ENCODE measurements around the gene POLR2B. TPM values are rescaled to one million over a fixed set of nuclear protein-coding genes. Genes with fewer than 3 reads are reported as not detected.

Gene POLR2B
- total RNA-seq, 1 experiment from 2014 or later: 129 TPM

DNA sequence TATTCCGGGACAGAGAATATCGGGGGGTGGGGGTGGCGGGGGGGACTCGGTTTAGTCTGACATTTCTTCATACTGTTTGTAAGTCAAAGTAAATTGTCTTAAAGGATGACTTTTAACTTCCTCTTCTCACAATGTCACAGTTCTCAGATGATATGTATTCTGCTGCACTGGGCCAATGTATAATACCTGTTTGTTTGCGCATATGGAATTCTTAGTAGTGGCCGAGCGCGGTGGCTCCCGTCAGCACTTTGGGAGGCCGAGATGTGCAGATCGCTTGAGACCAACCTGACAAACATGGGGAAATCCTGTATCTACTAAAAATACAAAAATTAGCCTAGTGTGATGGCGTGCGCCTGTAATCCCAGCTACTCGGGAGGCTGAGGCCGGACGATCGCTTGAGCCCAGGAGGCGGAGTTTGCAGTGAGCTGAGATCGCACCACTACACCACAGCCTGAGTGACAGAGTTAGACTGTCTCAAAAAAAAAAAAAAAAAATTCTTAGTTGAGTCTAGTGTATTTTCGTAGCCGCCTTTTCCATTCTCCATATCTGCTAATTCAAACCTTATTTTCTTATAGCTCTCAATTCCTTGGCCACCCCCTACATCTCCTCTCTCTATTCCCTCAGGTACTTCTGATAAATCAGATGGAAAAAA, 851 bp downstream of the POLR2B start:
- Histone ChIP-seq H2AFZ (ENCODE audit: low read depth, low read length, poor library complexity, severe bottlenecking) (no peak overlapping the region), H4K20me1 (ENCODE audit: insufficient read depth) (peaks cover 7% of the 10 kb centered on the region; the same call in 1 of the 2 replicates), H3K79me2 (ENCODE audit: insufficient read depth, low read length) (peaks cover 87% of the 10 kb centered on the region), H3K9ac (ENCODE audit: low read length) (peak overlapping the region; percentile 97), H3K9me3 (ENCODE audit: control insufficient read depth in 1 of 2, insufficient read depth in 1 of 2, low read depth in 1 of 2, low read length in 2 of 2) (no peaks in the 10 kb centered on the region), H3K4me3 (replicated peaks in 1 of 2; ENCODE audit: low read depth in 1 of 2, low read length in 2 of 2) (peak overlapping the region; percentile 97 to 98), H3K4me2 (ENCODE audit: low read length) (peak overlapping the region; percentile 90), H3K9me2 (ENCODE audit: insufficient read depth) (no peaks in the 10 kb centered on the region), H3K27me3 (ENCODE audit: insufficient read depth, low read length) (no peaks in the 10 kb centered on the region), H3K27ac (ENCODE audit: low read depth, low read length) (peak overlapping the region; percentile 84; the same call in 1 of the 2 replicates), H3K36me3 (ENCODE audit: control insufficient read depth in 1 of 2, insufficient read depth in 2 of 2, low read length in 2 of 2) (peaks cover 2 to 7% of the 10 kb centered on the region in 2 experiments; a peak in 2 of 4 replicates), H3K4me1 (ENCODE audit: control insufficient read depth in 1 of 2, insufficient read depth in 2 of 2, low read length in 2 of 2) (peaks cover 7 to 17% of the 10 kb centered on the region in 2 experiments; a peak in 2 of 4 replicates)
- CTCF ChIA-PET: interaction anchor here (0.7 kb wide), 1 partner anchor 28 kb away, joined by 3 read pairs; no protein-coding TSS in a partner anchor
- intact Hi-C loops (cut with micrococcal nuclease): loop anchor here (5.0 kb wide), 1 partner anchor 72 kb away; the partner anchor contains the start of gene REST
- RAD21 ChIA-PET (ENCODE audit: low non-redundant PET in 1 of 2, low total read pairs in 2 of 2, uncharacterized antibody in 2 of 2, unreplicated experiment in 2 of 2): no interaction called here
- DNase-seq (ENCODE audit: low read depth, low spot score) (no peak), ATAC-seq (no peak)
- TF ChIP-seq SP1 (IDR thresholded peaks at IDR 0.05; ENCODE audit: low read depth): no peak
- TF ChIP-seq EZH2phosphoT487 (IDR thresholded peaks at IDR 0.05; ENCODE audit: borderline replicate concordance): no peak
- TF ChIP-seq, protein P1, sequence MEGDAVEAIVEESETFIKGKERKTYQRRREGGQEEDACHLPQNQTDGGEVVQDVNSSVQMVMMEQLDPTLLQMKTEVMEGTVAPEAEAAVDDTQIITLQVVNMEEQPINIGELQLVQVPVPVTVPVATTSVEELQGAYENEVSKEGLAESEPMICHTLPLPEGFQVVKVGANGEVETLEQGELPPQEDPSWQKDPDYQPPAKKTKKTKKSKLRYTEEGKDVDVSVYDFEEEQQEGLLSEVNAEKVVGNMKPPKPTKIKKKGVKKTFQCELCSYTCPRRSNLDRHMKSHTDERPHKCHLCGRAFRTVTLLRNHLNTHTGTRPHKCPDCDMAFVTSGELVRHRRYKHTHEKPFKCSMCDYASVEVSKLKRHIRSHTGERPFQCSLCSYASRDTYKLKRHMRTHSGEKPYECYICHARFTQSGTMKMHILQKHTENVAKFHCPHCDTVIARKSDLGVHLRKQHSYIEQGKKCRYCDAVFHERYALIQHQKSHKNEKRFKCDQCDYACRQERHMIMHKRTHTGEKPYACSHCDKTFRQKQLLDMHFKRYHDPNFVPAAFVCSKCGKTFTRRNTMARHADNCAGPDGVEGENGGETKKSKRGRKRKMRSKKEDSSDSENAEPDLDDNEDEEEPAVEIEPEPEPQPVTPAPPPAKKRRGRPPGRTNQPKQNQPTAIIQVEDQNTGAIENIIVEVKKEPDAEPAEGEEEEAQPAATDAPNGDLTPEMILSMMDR (IDR thresholded peaks at IDR 0.05 in 2 of 3, conservative IDR thresholded peaks at IDR 0.05 in 1 of 3; ENCODE audit: borderline replicate concordance in 1 of 3, insufficient read depth in 1 of 3, low read depth in 2 of 3, low read length in 2 of 3): no peak
- TF ChIP-seq ELF1 (IDR thresholded peaks at IDR 0.05; ENCODE audit: borderline replicate concordance, low read depth): no peak
- TF ChIP-seq, protein P2, sequence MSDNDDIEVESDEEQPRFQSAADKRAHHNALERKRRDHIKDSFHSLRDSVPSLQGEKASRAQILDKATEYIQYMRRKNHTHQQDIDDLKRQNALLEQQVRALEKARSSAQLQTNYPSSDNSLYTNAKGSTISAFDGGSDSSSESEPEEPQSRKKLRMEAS (IDR thresholded peaks at IDR 0.05): no peak
- TF ChIP-seq CEBPB (IDR thresholded peaks at IDR 0.05; ENCODE audit: low read depth): no peak
- TF ChIP-seq EGR1 (IDR thresholded peaks at IDR 0.05; ENCODE audit: low read depth): no peak
- TF ChIP-seq, protein P3, sequence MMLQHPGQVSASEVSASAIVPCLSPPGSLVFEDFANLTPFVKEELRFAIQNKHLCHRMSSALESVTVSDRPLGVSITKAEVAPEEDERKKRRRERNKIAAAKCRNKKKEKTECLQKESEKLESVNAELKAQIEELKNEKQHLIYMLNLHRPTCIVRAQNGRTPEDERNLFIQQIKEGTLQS (IDR thresholded peaks at IDR 0.05): no peak
- BruUV-seq (replicated peaks): no TSS peak
- POLR2A ChIA-PET: interaction anchor here (0.7 to 2.4 kb wide), 4 partner anchors 10 to 592 kb away, joined by 3 to 10 read pairs (median 6); partner anchors contain the start of gene AASDH
